HT1080 (cell line): ENCODE results near the gene CBFA2T3. TPM values are rescaled to one million over a fixed set of nuclear protein-coding genes. Genes with fewer than 3 reads are reported as not detected.
"Not testable (repeated sequence)": the region's sequence is repeated elsewhere in the genome, so short reads cannot be mapped to it uniquely, and the experiment has no call there.

ENCODE experiments used
- DNase-seq: peaks from one replicate; pipeline ENCODE4 v3.0.0-alpha.2; 2015; ENCODE audit warnings: low read depth
- total RNA-seq: library from RNA; depleted of rRNA; stranded (reverse); fragments of >200 nt; shearing (Covaris generic); gene quantifications from 2 replicates; pipeline ENCODE4 v1.2.3, GENCODE V29; 2014

Gene CBFA2T3
- total RNA-seq, 1 experiment from 2014 or later: not detected

DNA sequence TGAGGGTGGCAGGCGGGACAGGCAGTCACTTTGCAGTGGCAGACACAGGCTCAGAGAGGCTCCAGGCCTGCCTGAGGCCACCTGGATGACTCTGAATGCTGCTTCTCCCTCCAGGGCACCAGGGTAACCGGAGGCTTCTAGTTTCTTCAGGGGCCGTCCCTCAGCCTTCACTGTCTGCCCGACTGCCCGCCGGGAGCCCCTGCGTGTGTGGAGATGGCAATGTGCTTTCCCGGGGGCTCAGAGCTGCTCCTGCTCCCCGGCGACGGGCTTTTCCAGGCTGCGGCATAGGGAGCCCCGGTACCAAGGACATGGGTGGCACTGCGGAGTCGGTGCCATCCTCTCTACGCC, 51.5 kb downstream of the CBFA2T3 start:
- no peak for DNase-seq

DNA sequence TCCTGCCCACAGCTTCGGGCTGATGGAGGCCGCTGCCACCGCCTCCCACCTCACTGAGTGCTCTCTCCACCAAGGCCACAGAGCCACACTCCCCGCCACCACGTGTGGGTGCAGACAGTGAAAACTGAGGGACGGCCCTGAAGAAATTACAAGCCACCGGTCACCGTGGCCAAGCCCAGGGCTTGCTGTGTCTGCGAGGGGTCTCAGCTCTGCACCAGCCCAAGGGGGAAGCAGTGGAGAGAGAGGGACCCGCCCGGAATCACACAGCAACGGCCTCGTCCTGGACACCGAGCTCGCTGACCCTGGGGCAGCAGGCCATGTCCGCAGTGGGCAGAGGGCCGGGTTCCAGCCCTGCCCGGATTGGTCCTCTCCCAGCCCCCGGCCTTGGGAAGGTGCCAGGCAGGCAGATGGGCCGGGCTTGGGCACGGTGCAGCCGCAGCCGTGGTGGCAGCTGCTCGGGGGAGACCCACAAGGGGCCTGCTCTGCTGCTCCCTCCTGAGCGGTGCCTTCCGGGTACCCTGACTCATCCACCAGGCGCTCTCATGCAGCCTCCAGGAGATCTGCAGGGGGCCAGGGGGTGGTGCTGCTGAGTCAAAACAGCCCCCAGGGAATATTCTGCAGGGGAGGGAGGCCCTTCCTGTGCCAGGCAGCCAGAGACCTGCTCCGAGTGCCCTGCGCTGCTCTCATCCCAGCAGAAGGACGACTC, 52.0 kb downstream of the CBFA2T3 start:
- DNase-seq: peak; percentile 86

DNA sequence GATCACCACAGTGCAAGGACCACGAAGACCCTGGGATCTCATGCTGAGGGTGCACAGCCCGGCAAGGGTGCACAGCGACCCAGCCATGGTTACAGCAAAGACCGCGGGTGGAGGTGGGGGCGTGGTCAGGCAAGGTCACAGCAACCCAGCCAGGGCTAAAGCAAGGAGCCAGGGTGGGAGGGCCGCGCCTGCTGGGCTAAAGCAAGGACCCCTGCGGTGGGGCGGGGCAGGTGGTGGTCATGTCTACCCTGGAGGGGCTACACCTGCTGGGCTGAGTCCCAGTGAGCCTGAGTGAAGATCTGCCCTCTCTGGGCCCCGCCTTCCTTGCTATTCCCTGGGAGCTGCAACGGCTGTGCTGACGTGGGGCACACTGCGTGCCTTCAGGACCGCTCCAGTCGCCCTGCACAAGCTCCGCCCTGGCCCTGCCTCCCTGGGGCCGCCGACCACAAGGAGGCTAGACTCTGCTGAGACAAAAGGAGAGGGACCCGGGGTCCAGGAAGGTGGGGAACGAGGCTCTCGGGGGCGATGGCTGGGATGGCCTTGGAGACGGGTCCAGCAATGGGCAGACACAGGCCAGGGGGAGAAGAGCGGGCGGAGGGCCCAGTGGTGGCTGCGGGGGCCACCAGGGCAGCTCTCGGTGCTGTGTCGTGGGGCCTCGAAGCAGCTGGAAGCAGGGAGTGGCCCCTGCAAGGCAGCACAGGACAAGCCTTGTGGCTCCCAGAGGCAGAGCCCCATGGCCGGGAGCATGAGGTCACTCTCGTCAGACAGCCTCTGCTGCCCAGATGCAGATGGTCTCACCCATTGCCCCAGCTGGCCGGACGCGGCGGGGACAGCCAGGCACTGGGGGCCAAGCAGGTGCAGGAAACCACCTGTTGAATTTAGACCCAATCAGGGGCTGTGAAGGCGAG, 52.8 kb downstream of the CBFA2T3 start:
- DNase-seq: no peak

GRCh38 chr16:88923450-88923849, 53.6 kb downstream of the CBFA2T3 start:
- no peak for DNase-seq

GRCh38 chr16:88922826-88923410, 54.1 kb downstream of the CBFA2T3 start:
- no peak for DNase-seq

GRCh38 chr16:88922114-88922825, 54.7 kb downstream of the CBFA2T3 start:
- DNase-seq: no peak

DNA sequence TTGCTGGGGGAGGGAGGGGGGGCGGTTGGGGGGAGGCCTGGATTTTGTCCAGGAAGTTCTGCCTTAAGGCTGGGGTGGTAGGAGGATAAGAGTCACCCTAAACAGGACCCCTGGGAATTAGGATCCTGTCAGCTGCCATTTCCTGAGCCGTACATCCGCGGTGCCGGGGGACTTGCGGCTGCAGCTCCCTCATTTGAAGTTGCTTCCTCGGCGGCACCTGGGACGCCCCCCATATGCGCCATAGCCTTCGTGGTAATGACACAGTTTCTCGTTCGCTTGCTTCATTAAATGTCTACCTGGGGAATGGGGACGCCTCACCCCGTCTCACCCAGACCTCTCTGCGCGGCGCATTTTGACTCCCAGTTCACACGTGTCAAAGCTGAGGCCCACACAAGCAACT, 55.4 kb downstream of the CBFA2T3 start:
- no peak for DNase-seq

DNA sequence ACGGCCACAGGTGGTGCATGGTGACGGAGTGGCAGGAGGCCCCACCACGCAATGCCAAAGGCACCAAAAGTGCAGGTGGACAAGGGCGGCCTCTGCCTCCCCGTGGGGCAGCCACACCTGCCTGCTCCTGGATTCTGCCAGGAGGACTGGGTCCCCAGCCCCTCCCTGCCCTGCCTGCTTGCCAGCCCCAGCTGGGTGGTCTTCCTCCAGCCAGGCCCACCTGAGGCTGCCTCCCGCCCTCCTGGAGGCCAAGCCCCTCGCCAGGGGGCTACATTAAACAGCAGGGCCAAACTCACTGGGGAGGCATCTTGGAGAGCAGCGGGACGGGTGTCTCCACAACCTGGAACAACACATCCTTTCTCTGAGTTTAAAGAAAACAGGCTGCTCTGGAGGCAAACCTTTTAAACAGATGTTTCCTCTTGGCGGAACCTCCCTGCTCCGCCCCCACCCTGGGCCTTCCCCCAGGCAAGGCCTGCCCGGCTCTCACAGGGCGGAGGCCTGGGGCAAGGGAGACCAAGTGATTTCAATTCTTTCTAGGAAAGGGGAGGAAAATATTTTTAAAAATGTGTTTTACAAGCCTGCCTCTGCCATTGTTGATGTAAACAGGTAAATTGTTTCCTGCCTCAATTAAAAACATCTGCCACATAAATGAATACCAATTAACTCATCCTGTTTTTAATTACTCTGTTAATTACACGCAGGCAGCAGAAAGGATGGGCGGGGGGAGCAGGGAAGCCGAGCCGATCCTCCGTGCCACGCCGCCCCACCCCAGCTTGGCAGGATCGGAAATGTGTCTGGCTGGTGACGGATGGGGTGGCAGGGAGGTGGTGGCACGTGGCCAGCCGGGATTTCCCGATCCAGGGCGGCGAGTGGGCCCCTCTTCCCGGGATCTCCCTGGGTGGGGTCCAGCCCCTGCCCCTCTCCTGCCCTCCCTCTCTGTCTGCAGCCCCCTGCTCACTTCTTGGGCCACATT, 56.1 kb downstream of the CBFA2T3 start:
- DNase-seq: peak; percentile 28

DNA sequence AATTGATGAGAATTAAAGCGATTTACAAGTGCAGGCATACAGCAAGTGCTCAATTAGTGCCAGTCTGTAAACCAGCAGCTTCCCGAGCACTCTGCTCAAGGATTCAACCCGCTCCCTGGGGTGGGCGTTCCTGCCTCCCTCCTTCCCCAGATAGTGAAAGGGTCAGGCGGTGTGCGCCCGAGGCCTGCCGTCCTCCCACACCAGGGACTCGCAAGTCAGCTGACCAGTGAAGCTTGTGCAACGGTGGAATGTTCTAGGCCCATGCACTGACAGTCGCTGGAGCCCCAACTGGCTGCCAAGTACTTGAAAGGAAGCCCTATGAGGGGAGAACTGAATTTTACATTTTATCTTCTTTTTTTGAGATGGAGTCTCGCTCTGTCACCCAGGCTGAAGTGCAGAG, 57.1 kb downstream of the CBFA2T3 start:
- no peak for DNase-seq

DNA sequence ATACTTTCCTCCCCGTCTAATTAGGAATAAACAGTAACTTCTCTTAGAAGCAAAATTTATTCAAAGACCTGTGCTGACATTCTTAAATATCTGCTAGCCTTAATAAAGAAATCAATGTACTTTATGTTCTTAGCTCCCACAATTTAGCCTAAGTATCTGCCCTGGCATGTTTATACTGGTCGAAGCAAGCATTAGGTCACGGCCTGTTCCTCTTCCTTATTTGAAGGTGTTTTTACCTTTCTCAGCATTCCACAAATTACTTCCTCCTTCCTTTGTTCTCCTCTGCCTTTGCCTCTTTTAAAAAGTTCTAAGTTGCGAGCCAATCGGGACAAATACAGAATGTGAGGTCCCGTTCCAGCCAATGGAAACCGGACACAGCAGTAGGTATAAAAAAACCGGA, 58.1 kb downstream of the CBFA2T3 start:
- not testable (repeated sequence) for DNase-seq

DNA sequence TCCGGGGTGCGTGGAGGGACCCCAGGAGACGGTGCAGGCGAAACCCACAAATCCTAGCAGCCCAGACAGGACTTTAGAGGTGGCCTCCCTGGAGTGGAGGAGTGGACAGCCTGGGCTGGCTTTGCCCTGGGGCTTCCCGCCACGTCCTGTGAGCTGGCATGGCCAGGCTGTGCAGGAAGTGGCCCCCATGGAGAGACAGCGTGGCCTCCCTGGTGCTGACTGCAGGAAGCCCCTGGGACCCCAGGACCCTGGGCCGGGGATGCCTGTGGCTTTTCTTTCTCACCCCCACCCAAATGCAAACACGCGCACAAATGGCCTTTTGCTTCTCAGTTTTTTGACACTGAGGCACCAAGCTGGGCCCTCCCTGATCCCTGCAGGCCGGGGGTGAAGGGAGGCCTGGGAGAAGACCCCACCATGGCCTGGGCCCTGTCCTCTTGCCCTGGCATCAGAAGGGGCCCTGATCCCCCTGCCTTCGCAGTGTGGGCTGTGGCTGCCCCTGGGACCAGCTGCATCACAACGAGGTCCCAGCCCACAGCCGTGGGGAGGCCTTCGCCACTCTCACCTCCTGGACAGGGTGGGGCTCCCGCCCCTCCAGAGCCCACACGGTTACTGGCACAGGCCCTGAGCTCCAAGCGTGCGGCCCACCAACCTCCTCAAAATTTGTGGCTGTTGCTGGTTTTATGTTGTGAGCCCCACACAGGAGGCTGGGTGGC, 58.9 kb downstream of the CBFA2T3 start:
- no peak for DNase-seq

- no peak for DNase-seq
These were observed 59.7 kb downstream of the CBFA2T3 start for GRCh38 chr16:88917146-88917914.

GRCh38 chr16:88915639-88916327, 61.2 kb downstream of the CBFA2T3 start:
- DNase-seq: no peak

DNA sequence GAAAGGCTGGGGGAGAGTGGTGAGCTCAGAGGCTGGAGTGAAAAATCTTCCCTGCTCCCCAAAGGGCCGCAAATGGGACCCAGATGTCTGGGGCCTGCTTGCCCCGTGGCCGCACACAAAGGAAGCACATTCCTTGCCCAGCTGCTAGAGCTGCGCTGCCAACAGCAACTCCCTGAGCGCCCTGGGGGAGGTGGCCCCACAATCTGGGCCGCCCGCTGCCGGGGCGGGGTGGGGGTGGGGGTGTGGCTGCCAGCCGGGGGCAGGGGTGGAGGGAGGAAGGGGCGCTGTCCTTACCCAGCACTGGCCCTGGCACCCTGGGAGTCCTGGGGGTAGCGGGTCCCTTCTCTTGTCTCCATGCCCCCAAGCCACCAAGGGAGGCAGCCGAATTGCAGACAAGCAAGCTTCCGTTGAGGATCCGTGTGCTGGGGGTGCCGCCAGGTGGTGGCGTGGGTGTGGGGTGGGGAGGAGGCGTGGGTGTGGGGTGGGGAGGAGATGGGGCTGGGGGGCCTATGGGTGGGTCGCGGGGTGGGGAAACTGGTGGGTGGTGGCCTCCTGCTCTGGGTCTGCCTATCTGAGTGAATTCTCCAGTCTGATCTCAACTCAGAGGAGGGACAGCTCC, 62.1 kb downstream of the CBFA2T3 start:
- no peak for DNase-seq

DNA sequence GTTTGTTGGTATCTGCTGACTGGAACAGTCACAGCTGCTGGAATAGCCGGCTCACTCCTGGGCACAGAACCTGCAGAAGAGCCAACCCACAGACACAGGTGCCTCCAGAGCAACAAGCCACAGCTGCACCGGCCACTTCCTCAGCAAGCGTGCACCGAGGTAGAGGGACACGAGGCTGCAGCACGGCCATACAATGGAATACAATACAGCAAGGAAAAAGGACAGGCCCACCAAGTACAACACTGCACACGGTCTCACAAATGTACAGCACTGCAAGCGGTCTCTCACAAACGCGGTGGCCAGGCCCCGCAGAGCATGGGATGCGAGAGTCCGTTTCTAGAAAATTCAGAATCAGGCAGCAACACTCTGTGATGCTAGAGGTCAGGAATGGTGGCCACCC, 63.1 kb downstream of the CBFA2T3 start:
- no peak for DNase-seq

DNA sequence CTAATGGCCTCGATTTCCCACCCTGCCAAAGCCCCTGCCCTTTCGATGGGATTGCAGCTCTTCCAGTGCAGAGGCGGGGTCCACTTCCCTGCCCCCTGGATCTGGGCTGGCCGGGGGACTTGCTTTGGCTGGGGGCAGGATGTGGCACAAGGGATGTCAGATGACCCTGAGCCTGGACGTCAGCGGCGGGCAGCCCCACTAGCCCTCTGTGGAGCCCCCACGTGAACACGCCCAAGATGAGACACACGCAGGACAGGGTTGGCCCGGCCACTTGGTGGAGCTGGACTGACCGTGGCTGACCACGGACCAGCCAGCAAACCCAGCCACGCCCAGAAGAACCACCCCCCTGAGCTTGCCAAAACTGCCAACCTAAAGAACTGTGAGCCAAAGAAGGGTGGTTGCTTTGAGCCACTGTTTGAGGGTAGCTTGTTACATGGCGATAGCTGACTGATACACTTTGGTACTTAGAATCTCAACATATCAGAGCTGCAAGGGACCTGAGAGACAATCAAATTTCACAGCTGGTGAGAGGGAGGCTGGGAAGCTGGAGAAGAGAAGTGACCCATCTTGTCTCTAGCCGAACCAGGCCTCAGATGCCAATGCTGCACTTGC, 63.9 kb downstream of the CBFA2T3 start:
- DNase-seq: no peak

DNA sequence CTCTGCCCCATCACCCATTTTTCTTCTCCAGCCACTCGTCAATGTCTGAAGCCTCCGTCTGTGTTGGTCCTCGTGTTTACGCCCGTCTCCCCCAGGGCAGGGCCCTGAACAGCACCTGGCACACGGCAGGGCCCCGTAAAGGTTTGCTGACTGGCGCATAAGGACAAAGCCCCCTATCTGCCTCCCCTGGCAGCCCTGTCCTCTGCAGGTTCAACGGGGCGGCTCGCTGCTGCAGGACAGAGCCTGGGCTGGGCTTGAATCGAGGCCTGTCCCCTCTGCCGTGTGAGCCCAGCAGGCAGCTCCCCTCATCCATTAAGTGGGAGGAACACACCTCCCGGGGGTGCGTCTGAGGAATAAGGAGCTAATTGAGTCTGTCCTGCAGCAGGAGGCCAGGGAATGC, 64.5 kb downstream of the CBFA2T3 start:
- no peak for DNase-seq

- DNase-seq: no peak
These were observed 65.1 kb downstream of the CBFA2T3 start for GRCh38 chr16:88911946-88912310.
